Renal cortex interstitium (tissue), 15 donors: ENCODE results near the gene RIOK3. TPM values are rescaled to one million over a fixed set of nuclear protein-coding genes. Genes with fewer than 3 reads are reported as not detected.
A peak's percentile ranks its signal among the peaks of the same experiment; 100 is the strongest.
"Not testable (repeated sequence)": the region's sequence is repeated elsewhere in the genome, so short reads cannot be mapped to it uniquely, and the experiment has no call there.

Experiments
- DNase-seq, 11 donors: peaks; one replicate each; pipeline ENCODE4 v3.0.0-alpha.2; 2013; ENCODE audit warnings: low read depth in 9 of 11, low spot score in 4 of 11; ENCODE audit errors: extremely low read depth in 1 of 11
- long read RNA-seq, 16 experiments: transcript quantifications; one replicate each; lab custom pipeline, GENCODE V29; 2026
- polyA plus RNA-seq, 3 donors: library from polyadenylated mRNA; unstranded; fragments of 120-200 nt; gene quantifications; one replicate each; pipeline ENCODE4 v1.2.1, GENCODE V29; 2013; ENCODE audit not compliant: insufficient read length in 3 of 3

The RIOK3 gene
- 10 to 100 TPM; 65.8 to 93.5 (median 80.1) TPM for polyA plus RNA-seq
- long read RNA-seq, donor 1, full-length matches to known transcripts: 8 of 8 reads
- long read RNA-seq, donor 1, partial matches to known transcripts: 0 of 8 reads
- long read RNA-seq, donor 1, other reads (novel, unspliced or antisense): 0 of 8 reads
- long read RNA-seq, donor 2, full-length matches to known transcripts: 6 of 6 reads
- long read RNA-seq, donor 2, partial matches to known transcripts: 0 of 6 reads
- long read RNA-seq, donor 2, other reads (novel, unspliced or antisense): 0 of 6 reads
- long read RNA-seq, donor 3, full-length matches to known transcripts: 7 of 7 reads
- long read RNA-seq, donor 3, partial matches to known transcripts: 0 of 7 reads
- long read RNA-seq, donor 3, other reads (novel, unspliced or antisense): 0 of 7 reads
- long read RNA-seq, donor 4, full-length matches to known transcripts: 13 of 13 reads
- long read RNA-seq, donor 4, partial matches to known transcripts: 0 of 13 reads
- long read RNA-seq, donor 4, other reads (novel, unspliced or antisense): 0 of 13 reads
- long read RNA-seq, donor 5: 0 reads
- long read RNA-seq, donor 6, full-length matches to known transcripts: 8 of 23 reads
- long read RNA-seq, donor 6, partial matches to known transcripts: 15 of 23 reads
- long read RNA-seq, donor 6, other reads (novel, unspliced or antisense): 0 of 23 reads
- long read RNA-seq, donor 7, full-length matches to known transcripts: 9 of 9 reads
- long read RNA-seq, donor 7, partial matches to known transcripts: 0 of 9 reads
- long read RNA-seq, donor 7, other reads (novel, unspliced or antisense): 0 of 9 reads
- long read RNA-seq, donor 8: 0 reads
- long read RNA-seq, donor 9, full-length matches to known transcripts: 4 of 4 reads
- long read RNA-seq, donor 9, partial matches to known transcripts: 0 of 4 reads
- long read RNA-seq, donor 9, other reads (novel, unspliced or antisense): 0 of 4 reads
- long read RNA-seq, donor 10, full-length matches to known transcripts: 7 of 21 reads
- long read RNA-seq, donor 10, partial matches to known transcripts: 14 of 21 reads
- long read RNA-seq, donor 10, other reads (novel, unspliced or antisense): 0 of 21 reads
- long read RNA-seq, donor 11, full-length matches to known transcripts: 6 of 6 reads
- long read RNA-seq, donor 11, partial matches to known transcripts: 0 of 6 reads
- long read RNA-seq, donor 11, other reads (novel, unspliced or antisense): 0 of 6 reads
- long read RNA-seq, donor 12, full-length matches to known transcripts: 2 of 2 reads
- long read RNA-seq, donor 12, partial matches to known transcripts: 0 of 2 reads
- long read RNA-seq, donor 12, other reads (novel, unspliced or antisense): 0 of 2 reads
- long read RNA-seq, donor 13: 0 reads
- long read RNA-seq, donor 14, full-length matches to known transcripts: 9 of 16 reads
- long read RNA-seq, donor 14, partial matches to known transcripts: 7 of 16 reads
- long read RNA-seq, donor 14, other reads (novel, unspliced or antisense): 0 of 16 reads
- long read RNA-seq, donor 15, full-length matches to known transcripts: 3 of 3 reads
- long read RNA-seq, donor 15, partial matches to known transcripts: 0 of 3 reads
- long read RNA-seq, donor 15, other reads (novel, unspliced or antisense): 0 of 3 reads
- long read RNA-seq, donor 16, full-length matches to known transcripts: 16 of 27 reads
- long read RNA-seq, donor 16, partial matches to known transcripts: 11 of 27 reads
- long read RNA-seq, donor 16, other reads (novel, unspliced or antisense): 0 of 27 reads

GRCh38 chr18:23452728-23453679, at the start of gene RIOK3:
RIOK3 (plus strand) TSS chr18:23453287; CDS start chr18:23453440, 153 bp downstream.
- peak; percentile 87 to 96 (median 92) for DNase-seq

DNA sequence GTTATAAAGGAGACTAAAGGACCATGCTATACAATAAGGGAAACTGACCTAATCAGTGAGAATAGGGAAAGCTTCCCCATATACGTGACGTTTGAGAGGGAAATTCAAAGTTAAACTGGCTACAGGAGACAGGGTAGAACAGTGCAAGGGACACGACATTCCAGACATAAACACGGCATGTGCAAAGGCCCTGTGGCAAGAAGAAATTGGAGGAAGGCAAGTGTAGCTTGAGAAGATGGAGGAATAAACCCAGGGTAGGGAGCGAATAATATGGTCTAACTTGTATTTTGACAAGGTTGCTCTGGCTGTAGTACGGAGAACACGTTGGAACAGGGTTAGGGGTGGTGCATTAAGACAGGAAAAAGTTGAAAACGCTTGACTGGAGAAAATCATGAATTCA, 49.8 kb upstream of the RIOK3 start:
- no peak for DNase-seq

GRCh38 chr18:23405636-23406035, 47.5 kb upstream of the RIOK3 start:
- no peak for DNase-seq

- DNase-seq: no peak
These were observed 46.8 kb upstream of the RIOK3 start for GRCh38 chr18:23406271-23406787.

DNA sequence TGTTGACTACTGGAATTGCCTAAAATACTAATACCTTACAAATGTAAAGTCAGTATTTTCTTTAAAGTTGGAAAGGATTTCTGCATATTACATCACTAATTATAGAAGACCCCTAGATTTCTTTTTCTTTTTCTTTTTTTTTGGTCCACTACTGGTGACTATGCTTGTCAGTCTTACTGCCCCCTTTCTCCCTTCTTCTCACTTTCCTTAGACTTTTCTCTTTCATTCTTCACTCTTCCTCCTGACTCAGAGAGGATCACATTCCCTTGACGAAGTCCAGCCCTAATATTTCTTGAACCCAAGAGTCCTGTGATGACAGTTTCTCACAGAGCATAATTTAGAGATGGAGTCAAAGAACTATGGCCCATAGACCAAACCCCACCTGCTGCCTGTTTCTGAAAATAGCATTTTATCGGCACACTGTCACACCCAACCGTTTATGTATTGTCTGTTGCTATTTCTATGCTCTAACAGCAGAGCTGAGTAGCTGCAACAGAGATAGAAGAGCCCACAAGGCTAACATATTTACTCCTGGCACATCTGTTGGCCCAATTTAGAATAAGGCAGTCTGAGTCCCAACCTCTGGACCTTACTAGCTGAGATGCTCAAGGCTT, 40.6 kb upstream of the RIOK3 start:
- no peak for DNase-seq

DNA sequence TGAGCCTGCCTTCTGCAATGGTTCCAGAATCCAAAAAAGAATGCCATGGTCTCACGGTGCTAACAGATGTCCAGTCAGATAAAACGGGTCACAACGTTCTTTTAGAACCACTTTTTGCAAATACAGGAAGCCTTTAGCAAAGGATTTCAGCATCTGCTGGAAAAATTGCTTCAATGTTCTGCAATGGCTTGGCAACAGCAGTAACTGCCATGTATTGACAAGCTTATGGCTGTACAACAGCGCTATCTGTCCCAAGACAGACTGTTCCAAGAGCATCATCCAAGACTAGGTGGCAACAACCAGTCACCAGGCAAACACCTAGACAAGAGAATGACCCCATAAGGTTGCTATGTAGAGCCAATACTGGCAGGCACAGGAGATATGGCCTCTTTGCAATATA, 37.6 kb upstream of the RIOK3 start:
- no peak for DNase-seq

GRCh38 chr18:23416298-23416697, 36.8 kb upstream of the RIOK3 start:
- DNase-seq: no peak

DNA sequence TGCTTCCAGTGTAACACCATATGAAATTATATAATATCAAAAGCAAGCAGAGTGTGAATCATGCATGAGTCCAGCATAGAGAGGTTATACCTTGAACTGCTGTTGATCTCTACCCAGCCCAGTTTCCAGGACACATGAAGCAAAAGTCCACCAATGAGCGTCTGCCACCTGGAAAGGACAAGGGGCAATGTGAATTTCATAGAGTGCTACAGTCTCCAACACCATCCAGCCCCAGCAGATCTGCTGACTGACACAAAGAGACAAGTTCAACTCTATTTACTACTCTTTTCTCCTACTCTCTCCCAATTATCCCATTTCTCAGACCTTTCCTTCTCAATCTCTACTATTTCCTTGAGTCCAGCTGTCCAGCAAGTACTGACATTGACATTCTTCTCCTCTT, 31.8 kb upstream of the RIOK3 start:
- DNase-seq: no peak

- DNase-seq: no peak
These were observed 30.2 kb upstream of the RIOK3 start for GRCh38 chr18:23422751-23423418.

DNA sequence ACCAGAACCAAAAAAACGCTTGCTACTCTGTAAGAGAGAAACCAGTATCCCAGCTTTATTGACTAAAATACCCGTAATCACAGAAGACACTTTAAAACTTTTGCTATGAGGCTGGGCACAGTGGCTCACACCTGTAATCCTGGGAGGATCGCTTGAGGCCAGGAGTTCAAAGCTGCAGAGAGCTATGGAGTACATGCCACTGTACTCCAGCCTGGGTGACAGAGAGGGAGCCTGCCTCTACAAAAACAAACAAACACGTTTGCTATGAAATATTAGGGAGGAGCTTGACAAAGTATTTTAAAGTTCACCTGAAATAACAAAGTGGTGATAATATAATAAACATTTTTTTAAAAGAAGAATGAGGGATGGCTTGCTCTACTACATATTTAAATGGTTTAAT, 28.5 kb upstream of the RIOK3 start:
- no peak for DNase-seq

GRCh38 chr18:23428821-23429220, 24.3 kb upstream of the RIOK3 start:
- DNase-seq: no peak

GRCh38 chr18:23429538-23429937, 23.5 kb upstream of the RIOK3 start:
- DNase-seq: not testable (repeated sequence)

- no peak for DNase-seq
These were observed 19.7 kb upstream of the RIOK3 start for GRCh38 chr18:23433360-23433759.

DNA sequence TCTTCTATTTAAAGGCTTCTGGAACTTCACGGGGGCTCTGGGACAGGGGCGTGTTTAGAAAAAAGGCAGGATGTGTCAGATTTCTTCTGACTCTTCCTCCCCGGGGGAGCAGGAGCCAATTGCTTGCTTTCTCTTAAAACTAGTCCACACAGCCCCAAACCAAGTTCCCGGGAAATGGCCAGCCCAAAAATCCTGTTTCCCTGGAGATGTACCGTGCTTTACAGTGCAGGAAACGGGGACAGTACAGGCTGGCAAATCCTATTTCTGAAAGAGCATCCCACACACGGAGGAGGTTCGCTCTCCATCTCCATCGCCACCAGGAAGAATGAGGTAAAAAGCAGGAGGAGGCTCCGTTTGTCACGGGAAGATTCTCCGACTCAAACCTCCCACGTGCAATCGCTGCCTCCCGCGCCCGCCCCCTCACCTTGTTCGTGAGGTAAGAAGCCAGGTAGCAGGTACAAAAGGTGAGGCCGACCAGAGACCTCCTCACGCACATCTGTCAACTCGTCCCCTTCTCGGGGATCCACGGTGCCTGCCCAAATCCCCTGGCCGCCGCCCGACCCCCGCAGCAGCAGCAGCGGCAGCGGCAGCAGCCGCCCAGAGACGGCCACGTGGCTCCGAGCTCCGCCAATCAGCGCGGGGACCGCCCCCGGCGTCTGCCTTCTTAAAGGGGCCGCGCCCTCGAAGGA, 15.6 kb upstream of the RIOK3 start:
- DNase-seq: peak in 10 of 11 donors; percentile 51 to 73 (median 62)

DNA sequence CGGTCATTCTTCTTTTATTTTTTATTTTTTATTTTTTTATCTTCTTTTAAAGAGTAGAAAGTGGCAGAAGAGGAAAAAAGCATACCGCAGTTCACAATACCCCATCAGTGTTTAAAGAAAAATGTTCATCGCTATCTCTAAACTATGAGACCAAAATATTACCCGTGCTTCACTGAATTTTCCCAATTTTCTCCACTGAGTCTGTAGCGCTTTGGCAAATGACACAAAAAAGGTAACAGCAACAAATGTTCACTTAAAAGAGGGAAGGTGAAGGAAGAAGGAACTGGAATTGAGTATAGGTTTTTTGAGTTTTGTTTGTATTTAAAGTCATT, 15.1 kb upstream of the RIOK3 start:
- DNase-seq: no peak
